Mucosa of stomach (tissue), 1 donor: ENCODE results near the gene LRP1.

Source experiments
- H3K27me3 ChIP-seq: one replicate; pipeline ENCODE4 v1.7.0; 2013; ENCODE audit warnings: mild to moderate bottlenecking, low read length; ENCODE audit not compliant: control insufficient read depth, insufficient read depth
- H3K36me3 ChIP-seq: one replicate; pipeline ENCODE4 v1.7.0; 2013; ENCODE audit warnings: low read length; ENCODE audit not compliant: control insufficient read depth, insufficient read depth
- H3K4me1 ChIP-seq: one replicate; pipeline ENCODE4 v1.7.0; 2013; ENCODE audit warnings: mild to moderate bottlenecking, low read length; ENCODE audit not compliant: control insufficient read depth, insufficient read depth
- H3K4me3 ChIP-seq: one replicate; pipeline ENCODE4 v1.7.0; 2013; ENCODE audit warnings: low read length
- H3K9ac ChIP-seq: one replicate; pipeline ENCODE4 v1.7.0; 2013; ENCODE audit warnings: mild to moderate bottlenecking, low read length, moderate library complexity
- H3K9me3 ChIP-seq: one replicate; pipeline ENCODE4 v1.7.0; 2013; ENCODE audit warnings: mild to moderate bottlenecking, low read length, moderate library complexity; ENCODE audit not compliant: control insufficient read depth
- donor health status: Pancreatic carcinoma.

The LRP1 gene

DNA sequence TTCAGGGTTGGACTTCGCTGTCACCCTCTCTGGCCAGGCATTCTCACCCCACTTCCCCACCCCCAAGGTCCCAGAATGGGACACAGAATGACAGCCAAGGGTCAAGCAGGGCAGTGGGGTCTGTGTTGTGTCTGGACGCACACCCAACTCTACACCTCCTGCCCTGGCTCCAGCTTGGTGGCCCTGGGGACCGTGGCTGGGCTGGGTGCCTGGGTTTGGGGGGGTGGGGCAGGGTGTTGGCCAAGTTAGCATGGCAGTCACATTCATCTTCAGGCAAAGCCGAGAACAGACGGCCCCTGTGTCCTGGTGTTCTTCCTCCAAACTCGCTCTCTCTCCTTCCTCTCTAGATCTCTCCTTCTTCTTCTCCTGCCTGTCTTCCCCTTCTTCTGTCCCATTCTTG, 5.6 kb downstream of the LRP1 start:
- Histone ChIP-seq H3K4me1 (peaks cover 67% of the 10 kb centered on the region), H3K9me3 (no peaks in the 10 kb centered on the region), H3K9ac (no peak overlapping the region), H3K27me3 (no peaks in the 10 kb centered on the region), H3K4me3 (no peak overlapping the region), H3K36me3 (no peaks in the 10 kb centered on the region)

DNA sequence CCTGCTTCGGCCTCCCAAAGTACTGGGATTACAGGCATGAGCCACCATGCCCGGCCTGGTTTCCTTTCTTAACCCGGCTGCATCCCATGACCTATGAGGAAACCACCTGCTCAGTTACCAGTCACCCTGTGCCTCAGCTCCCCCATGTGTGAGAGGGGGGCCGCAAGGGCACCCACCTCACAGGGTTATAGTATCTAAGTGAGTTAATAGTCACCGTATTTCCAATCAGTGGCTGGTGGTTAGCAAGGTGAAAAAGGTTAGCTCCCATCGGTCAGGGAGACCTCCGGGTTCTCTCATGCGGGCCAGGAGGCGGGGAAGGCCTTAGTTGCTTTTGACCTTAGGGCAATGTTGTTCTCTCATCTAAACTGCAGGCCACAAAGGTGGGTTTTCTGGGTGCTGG, 6.7 kb downstream of the LRP1 start:
- H3K36me3 ChIP-seq, result peaks cover 3% of the 10 kb centered on the region
- H3K4me3 ChIP-seq, result no peak overlapping the region
- H3K4me1 ChIP-seq, result peaks cover 71% of the 10 kb centered on the region
- H3K9me3 ChIP-seq, result no peaks in the 10 kb centered on the region
- H3K27me3 ChIP-seq, result no peaks in the 10 kb centered on the region
- H3K9ac ChIP-seq, result no peak overlapping the region

DNA sequence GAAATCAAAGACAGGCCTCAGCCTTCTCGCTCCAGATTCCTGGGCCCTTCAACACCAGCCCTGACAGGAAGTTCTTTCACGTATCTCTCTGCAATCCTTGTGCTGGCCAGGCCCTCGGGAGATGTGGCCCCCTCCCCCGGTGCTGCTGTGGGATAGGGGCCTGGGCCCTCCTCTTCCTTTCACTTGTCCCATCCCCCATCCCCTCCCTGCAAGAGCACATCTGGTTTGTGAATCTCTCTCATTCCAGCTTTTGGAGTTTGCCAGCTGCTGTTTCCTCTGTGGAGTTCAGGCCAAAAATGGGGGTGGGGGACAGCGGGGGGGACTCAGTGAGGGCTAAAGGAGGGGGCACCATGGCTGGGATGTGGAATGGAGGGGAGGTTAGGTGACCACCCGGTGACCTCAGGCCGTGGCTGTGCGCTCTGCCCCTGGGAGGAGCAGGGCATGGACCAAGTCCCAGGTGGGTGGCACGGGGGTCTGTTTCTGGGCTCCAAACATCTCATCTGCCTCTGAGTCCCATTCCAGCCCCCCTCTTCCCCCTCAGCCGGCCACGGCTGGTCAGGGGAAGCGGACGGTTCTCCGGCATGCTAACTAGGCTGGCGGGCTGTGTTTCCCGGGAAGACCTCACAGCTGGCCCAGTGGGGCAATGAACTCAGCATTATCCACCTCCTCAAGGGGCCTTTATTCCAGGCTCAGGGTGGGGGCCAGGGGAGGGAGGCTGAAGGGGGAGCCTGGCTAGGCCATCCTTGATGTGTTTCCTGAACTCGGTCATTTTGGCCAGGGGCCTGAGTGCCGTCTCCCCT, 7.4 kb downstream of the LRP1 start:
- H3K36me3 ChIP-seq, result peaks cover 3% of the 10 kb centered on the region
- H3K4me3 ChIP-seq, result no peak overlapping the region
- no peaks in the 10 kb centered on the region for H3K9me3 ChIP-seq
- H3K27me3 ChIP-seq, result no peaks in the 10 kb centered on the region
- H3K9ac ChIP-seq, result no peak overlapping the region
- peaks cover 64% of the 10 kb centered on the region for H3K4me1 ChIP-seq

DNA sequence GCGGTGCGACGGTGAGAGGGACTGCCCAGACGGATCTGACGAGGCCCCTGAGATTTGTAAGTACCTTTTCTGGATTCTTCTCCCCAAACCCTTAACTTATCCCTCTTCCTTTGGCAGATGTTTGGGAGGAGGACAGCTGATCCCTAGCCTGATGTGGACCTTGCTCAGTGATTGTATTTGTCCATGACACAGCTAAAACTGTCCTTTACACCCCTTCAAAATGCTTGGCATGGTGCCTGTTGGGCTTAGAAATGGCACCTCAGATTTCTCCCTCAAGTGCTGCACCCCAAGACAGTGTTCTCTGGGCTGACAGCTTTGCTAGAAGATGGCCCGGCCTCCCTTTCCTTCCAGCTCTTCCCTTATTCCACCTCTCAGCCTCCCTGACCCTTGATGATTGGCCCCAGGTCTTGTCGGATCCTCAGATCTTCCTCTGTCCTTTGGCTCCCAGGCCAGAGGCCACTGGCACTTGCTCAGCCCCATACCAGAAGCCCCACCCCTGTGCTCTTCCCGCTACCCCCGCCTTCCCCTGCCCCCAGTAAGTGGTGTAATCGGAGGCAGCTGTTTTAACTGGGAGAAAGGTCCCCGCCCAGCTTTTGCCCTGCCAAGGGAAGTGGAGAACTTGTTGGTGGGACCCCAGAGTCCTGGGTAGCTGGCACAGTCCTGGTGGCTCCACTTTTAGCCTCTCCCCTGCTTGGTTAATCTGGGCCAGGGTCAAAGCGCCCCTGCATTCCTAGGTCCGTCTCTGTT, 10.4 kb downstream of the LRP1 start:
- H3K4me3 ChIP-seq, result no peak overlapping the region
- H3K27me3 ChIP-seq, result no peaks in the 10 kb centered on the region
- H3K36me3 ChIP-seq, result peaks cover 9% of the 10 kb centered on the region
- H3K4me1 ChIP-seq, result peaks cover 36% of the 10 kb centered on the region
- H3K9me3 ChIP-seq, result no peaks in the 10 kb centered on the region
- H3K9ac ChIP-seq, result peak overlapping the region; percentile 14

DNA sequence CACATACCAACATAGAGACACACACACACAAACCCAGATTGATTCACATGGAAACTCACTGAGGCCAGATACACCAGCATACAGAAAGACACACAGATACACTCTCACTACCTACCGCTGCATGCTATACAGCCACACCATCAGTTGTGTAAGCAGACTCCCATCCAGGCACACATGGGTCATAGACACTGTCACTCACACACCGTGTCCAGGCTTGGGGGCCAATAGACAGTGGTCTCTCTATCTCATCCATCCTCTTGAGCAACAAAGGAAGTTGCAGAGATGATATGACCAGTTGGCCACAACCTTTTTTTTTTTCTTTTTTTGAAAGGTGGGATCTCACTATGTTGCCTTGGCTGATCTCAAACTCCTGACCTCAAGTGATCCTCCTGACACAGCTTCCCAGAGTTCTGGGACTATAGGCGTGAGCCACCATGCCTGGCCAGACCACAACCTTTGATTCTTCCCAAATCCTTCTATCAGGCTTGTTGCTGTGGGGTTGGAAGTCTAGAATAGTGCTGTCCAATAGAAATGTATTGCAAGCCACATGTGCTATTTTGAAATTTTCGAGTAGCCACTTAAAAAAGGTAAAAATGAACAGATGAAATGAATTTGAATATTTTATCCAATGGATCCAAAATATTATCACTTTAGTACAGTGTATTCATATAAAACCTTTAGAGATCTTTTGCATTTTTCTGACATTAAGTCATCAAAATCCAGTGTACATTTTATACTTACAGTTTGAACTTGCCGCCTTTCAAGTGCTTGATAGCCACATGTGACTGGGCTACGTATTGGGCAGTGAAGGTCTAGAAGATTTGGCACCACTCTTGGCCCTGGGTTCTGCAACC, 11.7 kb downstream of the LRP1 start:
- Histone ChIP-seq H3K9ac (no peak overlapping the region), H3K36me3 (peaks cover 11% of the 10 kb centered on the region), H3K9me3 (no peaks in the 10 kb centered on the region), H3K4me1 (peaks cover 29% of the 10 kb centered on the region), H3K27me3 (no peaks in the 10 kb centered on the region), H3K4me3 (no peak overlapping the region)

DNA sequence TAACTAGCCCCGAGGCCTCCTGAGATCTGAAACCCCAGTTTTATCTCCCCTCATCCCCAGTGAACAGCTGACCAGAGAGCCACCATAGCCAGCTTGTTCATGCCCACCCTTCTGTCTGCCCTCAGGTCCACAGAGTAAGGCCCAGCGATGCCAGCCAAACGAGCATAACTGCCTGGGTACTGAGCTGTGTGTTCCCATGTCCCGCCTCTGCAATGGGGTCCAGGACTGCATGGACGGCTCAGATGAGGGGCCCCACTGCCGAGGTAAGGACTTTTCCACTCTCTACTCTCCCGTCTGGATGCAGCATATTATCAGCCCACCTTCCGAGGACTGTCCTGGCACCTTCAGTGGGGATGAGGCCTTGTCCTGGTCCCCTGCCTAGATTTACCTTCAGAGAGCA, 13.0 kb downstream of the LRP1 start:
- no peak overlapping the region for H3K4me3 ChIP-seq

DNA sequence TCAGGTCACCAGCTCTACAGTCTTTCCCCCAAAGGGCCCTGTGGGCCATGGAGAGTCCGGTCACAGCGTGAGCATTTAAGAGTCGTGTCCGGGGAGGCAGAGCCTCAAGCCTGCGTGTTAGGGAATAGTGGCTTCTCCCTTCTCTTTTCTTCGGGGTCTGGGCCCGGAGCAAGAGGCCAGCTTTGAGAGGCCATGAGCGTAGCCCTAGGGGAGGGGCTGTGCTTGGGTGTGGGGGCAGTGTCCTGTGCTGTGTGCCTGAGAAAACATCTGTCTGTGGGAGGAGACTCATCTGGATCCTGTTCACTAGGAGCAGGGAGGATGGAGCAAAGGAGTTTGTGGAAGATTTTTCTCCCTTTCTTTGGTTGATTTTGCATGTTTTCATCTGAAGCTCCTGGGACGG, 13.8 kb downstream of the LRP1 start:
- no peak overlapping the region for H3K9ac ChIP-seq
- peaks cover 20% of the 10 kb centered on the region for H3K36me3 ChIP-seq
- no peak overlapping the region for H3K4me3 ChIP-seq

More for the DNA sequence above, 13.0 kb downstream of the LRP1 start:
- no peaks in the 10 kb centered on the region for H3K27me3 ChIP-seq
- no peak overlapping the region for H3K9ac ChIP-seq
- peaks cover 14% of the 10 kb centered on the region for H3K36me3 ChIP-seq
- peaks cover 33% of the 10 kb centered on the region for H3K4me1 ChIP-seq
- no peaks in the 10 kb centered on the region for H3K9me3 ChIP-seq

DNA sequence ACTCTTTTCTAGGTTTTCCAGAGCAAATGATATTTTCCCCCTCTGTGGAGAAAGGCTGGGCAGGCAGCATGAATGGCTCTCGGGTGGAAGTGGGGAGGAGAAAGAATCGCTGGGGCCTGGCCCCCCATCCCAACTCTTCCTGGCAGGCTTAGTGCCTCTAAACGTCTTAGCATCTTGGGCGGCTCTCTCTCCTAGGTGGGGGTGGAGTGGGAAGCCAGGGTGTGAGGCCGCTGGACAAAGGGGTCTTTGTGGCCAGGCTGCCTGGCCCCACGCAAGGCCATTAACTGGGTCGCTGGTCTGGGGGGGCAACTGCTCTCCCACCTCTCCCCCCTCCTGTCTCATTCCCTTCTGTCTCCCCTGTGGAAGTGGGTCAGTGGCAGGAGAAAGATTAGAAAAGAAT, 14.4 kb downstream of the LRP1 start:
- H3K9me3 ChIP-seq, result no peaks in the 10 kb centered on the region
- H3K27me3 ChIP-seq, result no peaks in the 10 kb centered on the region
- no peak overlapping the region for H3K9ac ChIP-seq
- H3K36me3 ChIP-seq, result peaks cover 20% of the 10 kb centered on the region
- no peak overlapping the region for H3K4me3 ChIP-seq
- peaks cover 47% of the 10 kb centered on the region for H3K4me1 ChIP-seq

More for the DNA sequence above, 13.8 kb downstream of the LRP1 start:
- Histone ChIP-seq H3K4me1 (peaks cover 42% of the 10 kb centered on the region), H3K27me3 (no peaks in the 10 kb centered on the region), H3K9me3 (no peaks in the 10 kb centered on the region)

DNA sequence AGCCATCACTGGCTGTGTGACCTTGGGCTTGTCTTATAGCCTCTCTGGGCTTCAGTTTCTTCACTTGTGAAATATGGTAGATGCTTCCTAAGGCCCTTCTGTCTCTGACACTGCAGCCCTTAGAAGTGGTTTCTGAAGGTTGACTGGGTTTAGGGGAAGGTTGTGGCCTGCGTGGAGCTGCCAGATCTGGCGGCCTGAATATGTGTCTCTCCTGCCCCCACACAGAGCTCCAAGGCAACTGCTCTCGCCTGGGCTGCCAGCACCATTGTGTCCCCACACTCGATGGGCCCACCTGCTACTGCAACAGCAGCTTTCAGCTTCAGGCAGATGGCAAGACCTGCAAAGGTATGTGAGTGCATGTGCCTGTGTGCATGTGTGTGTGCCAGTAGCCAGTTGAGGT, 15.2 kb downstream of the LRP1 start:
- H3K9me3 ChIP-seq, result no peaks in the 10 kb centered on the region
- no peaks in the 10 kb centered on the region for H3K27me3 ChIP-seq
- peaks cover 20% of the 10 kb centered on the region for H3K36me3 ChIP-seq
- no peak overlapping the region for H3K4me3 ChIP-seq
- no peak overlapping the region for H3K9ac ChIP-seq
- H3K4me1 ChIP-seq, result peaks cover 47% of the 10 kb centered on the region

DNA sequence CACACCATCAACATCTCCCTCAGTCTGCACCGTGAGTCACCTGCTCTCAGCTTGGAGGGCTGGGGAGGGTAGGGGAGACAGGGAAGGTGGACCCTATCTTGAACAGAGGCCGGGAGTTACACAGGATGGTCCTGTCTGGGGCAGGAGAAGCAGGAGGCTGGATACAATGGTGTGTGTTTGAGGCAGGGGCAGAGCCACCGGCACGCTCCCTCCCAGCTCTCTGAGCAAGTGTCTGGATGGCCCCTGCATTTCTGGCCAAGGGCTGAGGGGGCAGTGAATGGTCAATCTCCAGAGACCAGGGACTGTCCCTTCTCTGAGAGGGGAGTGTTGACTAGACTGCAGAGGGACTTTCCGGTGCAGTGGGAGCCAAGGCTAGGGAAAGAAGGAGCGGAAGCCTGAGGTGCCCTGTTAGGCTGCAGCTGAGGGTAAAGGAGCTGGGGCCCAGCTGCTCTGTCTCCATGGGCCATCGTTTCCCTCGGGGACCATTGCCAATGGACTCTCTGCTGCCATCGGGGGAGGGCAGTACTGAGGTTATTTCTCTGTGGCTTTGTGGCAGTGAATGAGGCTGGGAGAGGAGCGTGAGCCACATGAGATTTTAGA, 17.3 kb downstream of the LRP1 start:
- Histone ChIP-seq H3K36me3 (peaks cover 16% of the 10 kb centered on the region), H3K9ac (no peak overlapping the region), H3K4me1 (peaks cover 55% of the 10 kb centered on the region), H3K27me3 (no peaks in the 10 kb centered on the region), H3K4me3 (no peak overlapping the region), H3K9me3 (no peaks in the 10 kb centered on the region)

DNA sequence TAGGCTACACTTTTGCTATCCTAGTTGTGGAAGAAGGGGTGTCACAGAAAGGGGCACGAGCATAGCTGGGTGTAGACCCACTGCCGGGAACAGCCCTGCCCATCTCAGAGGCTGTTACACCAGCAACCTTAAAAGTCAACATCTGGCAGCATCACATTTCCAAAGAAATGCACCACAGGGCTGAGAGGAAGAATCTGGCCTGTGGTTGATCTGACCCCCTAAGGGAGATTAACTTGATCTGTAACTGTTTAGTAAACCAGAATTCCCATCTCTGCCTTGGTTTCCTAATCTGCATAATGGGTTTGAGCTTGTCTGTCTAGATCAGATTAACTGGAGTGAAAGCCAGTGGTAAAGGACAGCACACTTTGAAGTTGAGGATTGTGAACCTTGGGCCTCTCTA, 17.8 kb downstream of the LRP1 start:
- Histone ChIP-seq H3K4me1 (peaks cover 58% of the 10 kb centered on the region), H3K27me3 (no peaks in the 10 kb centered on the region), H3K9me3 (no peaks in the 10 kb centered on the region), H3K4me3 (no peak overlapping the region), H3K36me3 (peaks cover 16% of the 10 kb centered on the region), H3K9ac (peak overlapping the region; percentile 59)
